ENCODE results near the gene TMCO2.
"Not testable (repeated sequence)": the region's sequence is repeated elsewhere in the genome, so short reads cannot be mapped to it uniquely, and the experiment has no call there.

The TMCO2 gene

DNA sequence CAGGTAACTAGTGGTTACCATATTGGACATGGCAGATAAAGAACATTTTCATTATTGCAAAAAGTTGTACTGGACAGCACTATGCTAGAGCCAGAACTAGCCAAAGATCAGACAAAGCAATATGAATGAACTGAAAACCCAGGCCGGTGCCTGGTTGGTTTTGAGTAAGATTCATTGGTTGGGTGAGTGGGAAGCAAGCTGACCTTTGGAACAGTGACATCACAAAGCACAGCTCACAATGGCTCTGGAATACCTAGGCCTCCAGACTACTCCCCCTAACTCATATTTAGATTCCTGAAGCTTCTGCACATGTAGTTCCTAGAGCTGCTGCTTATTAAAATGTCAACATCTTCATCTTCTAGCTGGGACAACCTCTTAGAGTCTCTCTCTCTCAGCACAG is at the start of gene TMCO2:
TMCO2 (plus strand) TSS at position 283 of the 400 bp plus-strand sequence; CDS start at position 340, 57 bp downstream.
- TF ChIP-seq, protein P1, sequence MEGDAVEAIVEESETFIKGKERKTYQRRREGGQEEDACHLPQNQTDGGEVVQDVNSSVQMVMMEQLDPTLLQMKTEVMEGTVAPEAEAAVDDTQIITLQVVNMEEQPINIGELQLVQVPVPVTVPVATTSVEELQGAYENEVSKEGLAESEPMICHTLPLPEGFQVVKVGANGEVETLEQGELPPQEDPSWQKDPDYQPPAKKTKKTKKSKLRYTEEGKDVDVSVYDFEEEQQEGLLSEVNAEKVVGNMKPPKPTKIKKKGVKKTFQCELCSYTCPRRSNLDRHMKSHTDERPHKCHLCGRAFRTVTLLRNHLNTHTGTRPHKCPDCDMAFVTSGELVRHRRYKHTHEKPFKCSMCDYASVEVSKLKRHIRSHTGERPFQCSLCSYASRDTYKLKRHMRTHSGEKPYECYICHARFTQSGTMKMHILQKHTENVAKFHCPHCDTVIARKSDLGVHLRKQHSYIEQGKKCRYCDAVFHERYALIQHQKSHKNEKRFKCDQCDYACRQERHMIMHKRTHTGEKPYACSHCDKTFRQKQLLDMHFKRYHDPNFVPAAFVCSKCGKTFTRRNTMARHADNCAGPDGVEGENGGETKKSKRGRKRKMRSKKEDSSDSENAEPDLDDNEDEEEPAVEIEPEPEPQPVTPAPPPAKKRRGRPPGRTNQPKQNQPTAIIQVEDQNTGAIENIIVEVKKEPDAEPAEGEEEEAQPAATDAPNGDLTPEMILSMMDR (IDR thresholded peaks at IDR 0.05; ENCODE audit: low read depth, low read length, missing control alignments): no peak
- no peak for DNase-seq (ENCODE audit: extremely low read depth, low read depth)
- H3K4me3 ChIP-seq (replicated peaks; ENCODE audit: low read depth, low read length): no peak within 1 kb of the TSS

DNA sequence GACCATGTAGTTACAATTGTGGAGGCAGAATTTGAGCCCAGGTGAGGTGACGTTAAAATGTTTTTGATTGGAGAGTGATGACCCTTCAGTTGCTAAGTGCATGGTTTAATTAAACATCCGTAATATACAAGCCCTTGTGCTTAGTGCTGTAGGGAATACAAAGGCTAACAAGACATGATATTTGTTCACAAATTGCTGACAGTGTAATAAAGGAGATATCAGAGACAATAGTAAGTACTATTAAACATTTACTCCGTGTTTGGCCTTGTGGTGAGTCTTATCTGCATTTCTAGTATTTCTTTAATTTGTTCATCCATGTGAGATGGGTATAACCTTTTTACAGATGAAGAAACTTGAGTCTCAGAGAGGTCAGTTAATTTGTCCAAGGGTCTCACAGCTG is 48.6 kb upstream of the TMCO2 start:
- no peak for DNase-seq (ENCODE audit: extremely low read depth, low read depth)
- no peak overlapping the region for H3K4me3 ChIP-seq (replicated peaks; ENCODE audit: low read depth, low read length)
- TF ChIP-seq, protein P1 (IDR thresholded peaks at IDR 0.05; ENCODE audit: low read depth, low read length, missing control alignments): no peak

DNA sequence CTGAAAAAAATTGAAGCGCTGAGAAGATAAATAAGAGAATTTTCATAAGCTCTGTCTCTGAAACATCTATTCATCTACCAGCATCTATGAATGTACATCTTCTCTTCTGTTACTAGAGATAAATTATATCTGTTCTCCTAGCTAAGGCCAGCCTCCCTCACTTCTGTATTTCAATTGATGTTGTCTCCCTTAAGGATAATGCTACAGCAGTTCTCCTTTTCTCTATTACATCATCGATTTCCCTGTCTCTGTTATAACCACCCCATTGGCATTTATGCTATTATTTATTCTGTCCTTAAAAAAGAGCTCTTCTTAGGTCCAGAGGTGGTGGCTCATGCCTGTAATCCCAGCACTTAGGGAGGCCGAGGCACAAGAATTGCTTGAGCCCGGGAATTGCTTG is 42.9 kb upstream of the TMCO2 start:
- TF ChIP-seq, protein P1 (IDR thresholded peaks at IDR 0.05; ENCODE audit: low read depth, low read length, missing control alignments): no peak
- DNase-seq (ENCODE audit: extremely low read depth, low read depth): no peak
- no peak overlapping the region for H3K4me3 ChIP-seq (replicated peaks; ENCODE audit: low read depth, low read length)

DNA sequence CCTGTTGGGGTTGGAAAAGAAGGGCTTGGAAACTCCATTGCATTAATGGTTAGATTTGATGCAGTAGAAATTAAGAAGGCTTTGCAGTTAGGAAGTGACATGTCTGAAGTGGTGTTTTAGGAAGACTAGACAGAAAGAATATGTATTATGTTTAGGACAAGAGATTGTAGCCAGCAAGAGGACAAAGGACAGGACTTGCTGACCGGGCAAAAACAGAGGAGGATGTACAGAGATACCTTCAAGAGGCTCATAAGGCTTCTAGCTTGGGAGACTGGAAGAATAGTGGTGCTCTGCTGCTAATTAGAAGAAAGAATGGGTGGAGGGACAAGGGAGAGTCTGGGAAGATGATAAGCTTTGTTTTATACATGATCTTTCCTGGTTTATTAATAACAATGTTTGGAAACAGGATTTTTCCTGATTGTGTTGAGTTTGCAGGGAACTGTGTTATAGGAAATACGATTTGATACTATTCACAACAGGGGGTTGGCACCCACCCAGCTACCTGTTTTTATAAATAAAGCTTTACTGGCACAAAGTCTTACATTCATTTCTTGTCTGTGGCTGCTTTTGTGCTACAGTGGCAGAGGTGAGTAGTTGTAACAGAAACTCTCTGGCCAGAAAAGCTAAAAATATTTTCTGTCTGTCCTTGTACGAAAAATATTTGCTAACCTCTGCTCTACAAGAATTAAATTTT is 37.1 kb upstream of the TMCO2 start:
- TF ChIP-seq, protein P1 (IDR thresholded peaks at IDR 0.05; ENCODE audit: low read depth, low read length, missing control alignments): no peak
- DNase-seq (ENCODE audit: extremely low read depth, low read depth): no peak
- no peak overlapping the region for H3K4me3 ChIP-seq (replicated peaks; ENCODE audit: low read depth, low read length)

DNA sequence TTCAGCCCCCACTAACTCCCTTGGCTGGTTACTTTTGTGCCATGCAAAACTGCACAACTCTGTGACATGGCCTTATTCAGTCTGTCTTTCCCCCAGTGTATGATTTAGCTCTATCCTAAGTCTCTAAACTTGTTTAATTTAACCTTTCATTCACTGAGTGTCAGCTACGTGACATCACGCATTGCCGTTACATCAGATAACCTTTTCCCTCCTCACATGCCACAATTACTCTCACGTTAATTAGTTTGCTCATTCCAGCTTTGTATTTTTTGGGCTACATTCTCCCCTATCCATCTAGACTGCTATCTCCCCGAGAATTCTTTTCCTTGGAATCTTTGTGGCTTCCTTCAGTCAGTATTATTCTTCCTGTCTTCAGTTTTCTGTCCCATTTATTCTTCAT is 29.4 kb upstream of the TMCO2 start:
- TF ChIP-seq, protein P1 (IDR thresholded peaks at IDR 0.05; ENCODE audit: low read depth, low read length, missing control alignments): no peak
- DNase-seq (ENCODE audit: extremely low read depth, low read depth): no peak
- H3K4me3 ChIP-seq (replicated peaks; ENCODE audit: low read depth, low read length): no peak overlapping the region

DNA sequence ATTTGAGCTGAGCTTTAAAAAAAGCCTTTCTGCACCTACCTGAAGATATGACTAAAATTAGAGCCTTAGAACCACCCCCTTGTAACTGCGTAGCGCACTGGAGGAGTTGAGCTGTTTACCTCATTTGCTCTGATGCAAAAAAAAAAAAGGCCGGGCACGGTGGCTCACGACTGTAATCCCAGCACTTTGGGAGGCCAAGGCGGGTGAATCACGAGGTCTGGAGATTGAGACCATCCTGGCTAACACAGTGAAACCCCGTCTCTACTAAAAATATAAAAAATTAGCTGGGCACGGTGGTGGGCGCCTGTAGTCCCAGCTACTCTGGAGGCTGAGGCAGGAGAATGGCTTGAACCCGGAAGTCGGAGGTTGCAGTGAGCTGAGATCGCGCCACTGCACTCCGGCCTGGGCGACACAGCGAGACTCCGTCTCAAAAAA is 26.2 kb upstream of the TMCO2 start:
- H3K4me3 ChIP-seq (replicated peaks; ENCODE audit: low read depth, low read length); DNase-seq (ENCODE audit: extremely low read depth, low read depth): not testable (repeated sequence)

DNA sequence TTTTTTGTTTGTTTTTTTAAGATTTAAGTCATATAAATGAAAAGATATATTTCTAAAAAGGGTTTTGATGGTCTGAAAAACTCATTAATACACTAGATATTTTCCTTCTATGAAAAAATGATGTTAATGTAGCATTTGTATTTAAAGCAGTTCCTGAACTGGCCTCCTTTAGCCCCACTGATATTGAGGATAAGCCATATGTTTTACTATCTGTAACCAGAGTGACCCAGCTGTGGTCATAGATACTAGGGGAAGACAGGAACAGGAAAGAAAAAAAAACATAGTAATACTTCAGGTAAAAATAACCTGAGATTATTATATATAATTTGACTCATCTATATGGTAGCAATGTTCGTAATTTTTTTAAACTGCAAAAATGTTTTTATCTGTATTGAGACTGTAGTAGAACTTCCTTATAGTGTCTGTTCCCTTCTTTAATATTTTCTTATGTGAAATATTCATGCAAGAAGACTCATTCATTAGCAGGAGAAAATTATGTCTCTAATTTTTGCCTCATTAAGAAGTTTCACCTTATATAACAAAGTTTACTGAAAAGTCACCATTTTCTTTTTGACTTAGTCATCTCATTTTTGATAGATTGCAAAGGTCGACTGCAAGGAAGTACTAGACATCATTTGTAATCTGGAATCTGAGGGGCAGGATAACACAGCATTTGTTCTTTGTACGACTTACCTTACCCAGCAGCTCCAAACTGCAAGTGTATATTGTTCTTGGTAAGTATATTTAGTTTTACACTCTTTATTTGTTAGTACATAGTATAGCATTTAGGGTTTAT is 25.6 kb upstream of the TMCO2 start:
- TF ChIP-seq, protein P1 (IDR thresholded peaks at IDR 0.05; ENCODE audit: low read depth, low read length, missing control alignments): no peak
- H3K4me3 ChIP-seq (replicated peaks; ENCODE audit: low read depth, low read length): no peak overlapping the region
- DNase-seq (ENCODE audit: extremely low read depth, low read depth): no peak
